CD4-positive, alpha-beta T cell treated with Interleukin-15 for 4 hours (primary cell): ENCODE results near the gene HAUS8.

Experiments
- DNase-seq: peaks from one replicate; pipeline ENCODE4 v3.0.0-alpha.2; 2020; ENCODE audit warnings: low spot score

The HAUS8 gene

DNA sequence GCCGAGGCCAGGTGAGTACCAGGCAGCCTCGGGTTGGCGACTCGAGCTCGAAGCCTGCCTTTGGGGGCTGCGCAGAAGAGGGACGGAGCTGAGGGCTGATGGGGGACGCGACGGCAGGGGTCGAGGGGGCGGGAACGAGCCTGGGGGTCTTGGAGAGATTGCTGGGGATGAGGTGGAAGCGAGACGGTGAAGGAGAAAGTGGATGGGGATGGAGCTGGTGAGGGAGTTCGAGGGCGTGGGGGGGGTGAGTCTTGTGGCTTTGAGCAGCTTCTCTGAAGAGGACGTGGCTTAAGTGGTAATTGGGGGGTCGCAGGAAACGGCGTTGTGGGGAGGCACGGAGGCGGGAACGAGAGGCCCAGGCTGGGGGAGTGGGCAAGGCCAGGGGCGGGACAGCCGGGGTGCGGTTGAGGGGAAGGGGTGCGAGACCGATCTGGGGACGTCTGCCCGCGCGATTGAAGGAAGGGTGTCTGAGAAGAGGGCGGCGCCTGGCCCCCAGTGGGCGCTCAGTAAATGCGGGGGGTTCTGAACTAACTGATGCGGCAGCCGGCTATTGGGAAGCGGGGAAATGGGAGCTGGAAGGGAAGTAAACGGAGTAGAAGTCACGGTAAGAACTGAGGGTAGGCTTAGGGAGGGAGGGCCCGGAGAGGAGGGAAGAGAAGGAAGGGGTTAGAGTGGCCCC is 751 bp upstream of the HAUS8 start:
- DNase-seq = peak; percentile 61

DNA sequence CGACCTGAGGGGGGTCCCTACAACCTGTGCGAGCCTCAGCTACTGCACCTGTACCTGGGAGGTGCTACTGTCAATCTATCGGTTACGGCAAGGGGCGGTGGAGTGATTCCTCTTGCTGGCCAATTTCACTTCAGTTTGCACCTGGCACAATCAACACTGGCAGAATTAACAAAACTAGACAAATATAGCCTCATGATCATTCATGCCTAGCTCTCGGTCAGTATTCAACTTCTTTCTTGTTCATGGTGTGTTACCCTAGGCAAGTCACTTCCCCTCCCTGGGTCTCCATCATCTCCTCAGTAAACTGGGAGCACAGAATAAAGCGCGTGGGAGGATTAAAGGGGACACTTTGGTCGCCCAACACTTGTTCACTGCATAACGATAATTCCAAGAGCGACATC is 618 bp downstream of the HAUS8 start:
- no peak for DNase-seq

DNA sequence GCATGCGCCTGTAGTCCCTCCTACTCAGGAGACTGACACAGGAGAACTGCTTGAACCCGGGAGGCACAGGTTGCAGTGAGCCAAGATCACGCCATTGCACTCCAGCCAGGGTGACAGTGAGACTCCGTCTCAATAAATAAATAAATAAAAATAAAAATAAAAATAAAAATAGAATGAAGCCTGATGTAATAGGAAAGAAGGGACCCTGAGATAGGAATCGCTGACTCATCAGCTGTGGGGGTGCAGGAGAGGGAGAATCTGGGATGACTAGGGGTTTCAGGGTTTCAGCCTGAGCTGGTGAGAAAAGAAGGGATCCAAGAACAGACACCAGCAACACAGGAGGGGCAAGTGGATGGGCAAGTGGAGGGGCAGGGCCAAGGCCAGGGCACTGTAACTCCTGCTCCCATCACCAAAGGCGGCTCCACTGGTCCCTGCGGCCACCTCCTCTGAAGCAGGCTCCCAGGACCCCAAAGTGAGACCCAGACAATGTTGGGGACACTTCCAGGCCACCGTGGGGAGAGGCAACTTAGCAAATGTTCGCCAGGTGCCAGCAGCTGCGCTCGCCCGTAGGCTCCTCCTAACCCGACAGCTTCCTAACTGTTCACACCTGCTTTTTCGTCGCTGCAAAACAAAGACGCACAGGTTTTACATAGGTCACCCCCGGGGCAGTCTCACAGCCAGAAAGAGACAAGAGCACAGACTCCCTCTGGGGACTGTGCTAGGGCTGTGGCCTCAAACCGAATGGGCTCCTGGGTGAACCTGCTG is 1.2 kb downstream of the HAUS8 start:
- DNase-seq = no peak

DNA sequence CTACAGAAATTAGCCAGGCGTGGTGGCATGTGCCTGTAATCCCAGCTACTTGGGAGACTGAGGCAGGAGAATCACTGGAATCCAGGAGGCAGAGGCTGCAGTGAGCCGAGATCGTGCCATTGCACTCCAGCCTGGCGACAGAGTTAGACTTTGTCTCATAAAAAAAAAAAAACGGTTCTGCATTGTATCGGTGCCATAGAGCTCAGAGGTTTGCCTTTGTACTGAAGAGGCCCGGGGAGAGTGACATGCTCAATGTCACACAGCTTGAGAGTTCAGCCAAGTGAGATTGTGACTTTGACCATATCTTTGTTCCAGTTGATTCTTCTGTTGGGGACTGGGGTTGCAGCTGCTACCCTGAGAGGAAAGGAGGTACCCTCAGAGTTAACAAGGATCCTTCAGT is 4.3 kb downstream of the HAUS8 start:
- DNase-seq = no peak

DNA sequence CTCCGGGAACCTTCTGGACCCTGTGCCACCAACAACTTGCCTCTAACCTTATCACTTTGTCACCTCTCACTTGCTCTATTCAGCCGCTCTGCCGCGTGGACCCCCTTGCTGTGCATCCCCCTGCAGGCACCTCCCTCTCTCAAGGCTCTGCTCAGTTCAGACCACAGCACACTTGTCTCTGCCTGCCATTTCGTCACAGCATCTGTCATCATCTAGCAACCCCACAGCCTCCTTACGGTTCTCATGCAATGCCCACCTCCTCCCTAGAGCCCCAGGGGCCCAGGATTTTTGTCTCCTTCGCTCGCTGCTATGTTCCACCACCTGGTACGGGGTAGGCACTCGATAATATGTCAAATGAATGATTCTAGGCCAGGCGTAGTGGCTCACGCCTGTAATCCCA is 4.8 kb downstream of the HAUS8 start:
- no peak for DNase-seq

DNA sequence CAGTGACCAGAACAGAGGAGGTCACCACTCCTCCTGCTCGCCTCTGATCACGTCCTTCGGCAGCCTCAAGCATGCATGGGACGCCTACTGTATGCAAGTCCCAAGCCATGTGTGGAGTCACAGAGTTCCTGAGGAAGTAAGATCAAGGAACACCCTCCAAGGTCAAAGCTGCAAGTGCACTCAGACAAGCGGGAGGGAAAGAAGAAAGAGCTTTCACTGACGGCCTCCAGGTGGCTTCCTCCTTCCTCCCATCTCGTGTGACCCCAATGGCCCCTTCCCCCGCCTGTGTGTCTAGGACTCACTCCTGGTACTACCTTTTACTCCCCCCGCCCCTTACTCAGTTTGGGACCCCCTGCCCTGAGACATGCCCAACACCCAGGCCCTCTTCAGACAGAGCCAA is 6.1 kb downstream of the HAUS8 start:
- DNase-seq = no peak

DNA sequence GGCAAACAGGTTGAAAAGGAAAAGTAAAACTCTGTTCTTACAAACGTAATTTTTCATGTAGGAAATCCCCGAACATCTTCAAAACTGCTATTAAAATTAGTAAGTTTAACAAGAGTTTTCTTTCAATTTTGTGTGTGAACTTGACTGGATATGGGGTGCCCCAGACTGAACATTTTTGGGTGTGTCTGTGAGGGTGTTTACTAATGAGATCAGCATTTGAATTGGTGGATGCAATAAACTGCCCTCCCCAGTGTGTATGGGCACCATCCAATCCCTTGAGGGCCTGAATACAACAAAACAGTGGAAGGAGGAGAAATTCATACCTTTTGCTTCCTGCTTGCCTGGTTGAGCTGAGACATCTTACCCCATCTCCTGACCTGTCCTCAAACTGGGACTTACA is 11.8 kb downstream of the HAUS8 start:
- DNase-seq = no peak

DNA sequence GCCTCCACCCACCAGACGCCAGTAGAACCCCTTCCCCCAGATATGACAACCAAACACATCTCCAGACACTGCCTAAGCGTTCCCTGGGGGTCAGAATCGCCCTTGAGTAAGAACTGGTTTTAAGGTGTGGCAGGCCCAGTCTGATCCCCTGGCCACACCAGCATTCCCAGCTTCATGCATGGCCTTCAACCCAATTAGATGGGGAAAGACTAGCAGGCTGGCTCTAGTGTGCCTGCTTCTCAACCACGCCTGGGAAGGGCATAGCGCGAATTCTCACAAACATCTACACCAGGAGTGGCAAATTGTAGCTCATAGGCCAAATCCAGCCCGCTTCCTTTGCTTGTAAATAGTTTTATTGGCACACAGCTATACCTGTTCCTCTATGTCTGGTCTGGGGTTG is 13.6 kb downstream of the HAUS8 start:
- DNase-seq = no peak

DNA sequence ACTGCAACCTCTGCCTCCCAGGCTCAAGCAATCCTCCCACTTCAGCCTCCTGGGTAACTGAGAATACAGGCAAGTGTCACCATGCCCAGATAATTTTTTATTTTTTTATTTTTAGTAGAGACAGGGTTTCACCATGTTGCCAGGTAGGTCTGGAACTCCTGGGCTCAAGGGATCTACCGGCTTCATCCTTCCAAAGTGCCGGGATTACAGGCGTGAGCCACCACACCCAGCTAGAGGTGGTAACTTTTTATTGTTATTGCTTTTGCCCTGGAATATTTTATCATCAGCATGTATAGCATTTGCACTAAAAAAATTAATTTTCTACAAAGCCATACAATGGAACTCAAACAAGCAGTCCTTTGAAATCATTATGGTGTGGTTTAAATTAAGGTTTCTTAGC is 14.0 kb downstream of the HAUS8 start:
- no peak for DNase-seq

DNA sequence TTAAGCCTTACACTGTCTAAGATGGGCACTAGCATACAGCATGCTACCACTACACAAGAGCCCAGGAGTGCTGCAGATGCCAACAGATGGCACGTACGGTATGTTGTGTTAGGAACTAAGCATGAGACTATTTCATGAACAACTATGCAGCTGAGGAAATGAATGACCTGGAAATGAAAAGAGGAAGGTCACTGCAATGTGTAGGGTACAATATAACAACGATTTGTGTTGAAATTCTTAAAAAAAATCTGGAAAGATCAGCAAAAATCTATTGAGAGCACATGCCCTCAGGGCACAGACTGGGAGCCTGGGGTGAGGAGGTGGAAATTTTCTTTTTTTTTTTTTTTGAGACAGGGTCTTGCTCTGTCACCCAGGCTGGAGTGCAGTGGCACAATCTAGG is 14.4 kb downstream of the HAUS8 start:
- no peak for DNase-seq

DNA sequence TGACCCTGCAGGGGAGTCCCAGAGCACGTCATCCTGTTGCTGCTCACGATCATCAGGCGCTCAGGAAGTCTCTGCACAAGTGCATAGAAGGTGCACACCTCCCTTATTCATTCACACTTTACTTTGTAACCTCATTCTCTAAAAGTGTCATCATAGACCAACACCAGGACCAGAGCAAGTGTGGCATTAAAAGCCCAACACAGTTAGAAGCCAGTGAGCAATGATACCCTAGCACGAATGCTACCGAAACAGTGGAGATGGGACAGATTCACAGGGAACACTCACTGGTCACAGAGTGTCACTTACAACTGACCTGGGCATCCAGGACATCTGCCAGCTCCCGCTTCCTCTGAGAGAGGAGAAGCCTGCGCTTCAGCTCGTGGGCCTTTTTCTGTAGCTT is 17.0 kb downstream of the HAUS8 start:
- no peak for DNase-seq

DNA sequence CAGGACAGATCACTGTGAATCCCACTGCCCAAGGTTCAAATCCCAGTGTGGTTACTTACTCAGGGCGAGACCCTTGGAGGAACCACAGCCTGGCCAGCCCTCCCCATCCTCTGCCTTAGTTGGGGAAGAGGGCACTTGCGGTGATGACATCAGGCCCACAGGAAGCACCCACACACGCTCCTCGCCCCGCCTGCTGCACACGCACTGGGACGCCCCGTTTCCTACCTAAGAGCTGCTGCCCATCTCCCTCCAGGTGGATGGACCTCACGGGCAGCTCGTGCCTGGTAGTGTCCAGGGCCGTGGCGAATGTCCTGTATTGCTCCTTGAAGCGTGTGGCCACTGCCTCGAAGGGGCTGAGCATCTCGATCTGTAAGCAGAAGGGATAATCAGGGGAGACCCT is 19.6 kb downstream of the HAUS8 start:
- no peak for DNase-seq

DNA sequence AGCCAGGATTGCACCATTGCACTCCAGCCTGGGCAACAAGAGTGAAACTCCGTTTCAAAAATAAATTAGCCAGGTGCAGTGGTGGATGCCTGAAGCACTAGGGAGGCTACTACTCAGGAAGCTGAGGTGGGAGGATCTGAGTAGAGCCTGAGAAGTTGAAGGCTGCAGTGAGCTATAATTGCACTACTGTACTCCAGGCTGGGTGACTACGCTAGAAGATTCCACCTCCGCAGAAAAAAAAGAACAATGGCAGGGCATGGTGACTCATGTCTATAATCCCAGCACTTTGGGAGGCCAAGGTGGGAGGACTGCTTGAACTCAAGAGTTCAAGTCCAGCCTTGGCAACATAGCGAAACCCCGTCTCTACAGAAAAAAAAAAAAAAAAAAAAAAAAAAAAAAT is 20.5 kb downstream of the HAUS8 start:
- no peak for DNase-seq

DNA sequence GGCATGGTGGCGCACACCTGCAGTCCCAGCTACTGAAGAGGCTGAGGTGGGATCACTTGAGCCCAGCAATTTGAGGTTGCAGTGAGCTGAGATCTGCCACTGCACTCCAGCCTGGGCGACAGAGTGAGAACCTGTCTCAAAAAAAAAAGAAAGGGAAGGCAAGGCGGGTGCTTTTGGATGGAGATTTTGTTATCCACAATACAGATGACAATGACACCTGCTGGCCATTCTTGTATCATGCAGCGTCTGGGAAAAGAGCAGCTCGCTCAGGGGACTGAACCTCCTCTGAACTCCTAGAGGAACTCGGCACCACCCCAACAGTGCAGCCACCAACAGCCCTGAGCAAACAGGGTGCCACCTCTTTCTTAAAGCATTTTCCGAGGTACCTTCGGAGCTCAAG is 22.8 kb downstream of the HAUS8 start:
- peak; percentile 40 for DNase-seq

DNA sequence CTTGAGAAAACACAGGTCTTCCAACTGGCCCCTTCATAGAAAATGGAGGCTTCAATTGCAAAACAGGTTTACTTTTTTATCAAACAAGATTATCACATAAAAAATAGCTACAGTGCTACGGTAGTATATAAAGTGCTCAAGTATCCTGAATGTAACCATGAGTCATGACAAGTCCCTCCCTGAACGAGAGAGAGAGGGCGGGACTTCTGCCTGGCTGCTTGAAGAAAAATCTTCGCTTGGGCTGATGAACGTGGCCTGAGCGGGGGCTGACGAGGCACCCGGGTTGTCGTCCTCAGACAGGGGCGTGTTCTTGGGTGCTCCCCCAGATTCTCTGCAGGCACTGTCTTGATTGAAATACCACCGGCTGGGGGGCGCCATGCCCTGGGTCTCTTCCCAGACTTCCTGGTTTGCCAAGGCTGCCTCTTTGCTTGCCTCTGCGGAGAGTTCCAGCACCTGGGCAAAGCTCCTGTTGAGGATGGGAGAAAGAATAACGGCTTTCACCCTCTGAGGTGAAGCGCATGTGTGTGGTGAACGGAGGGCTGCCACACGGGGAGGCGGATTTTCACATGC is 25.5 kb downstream of the HAUS8 start:
- DNase-seq = no peak

DNA sequence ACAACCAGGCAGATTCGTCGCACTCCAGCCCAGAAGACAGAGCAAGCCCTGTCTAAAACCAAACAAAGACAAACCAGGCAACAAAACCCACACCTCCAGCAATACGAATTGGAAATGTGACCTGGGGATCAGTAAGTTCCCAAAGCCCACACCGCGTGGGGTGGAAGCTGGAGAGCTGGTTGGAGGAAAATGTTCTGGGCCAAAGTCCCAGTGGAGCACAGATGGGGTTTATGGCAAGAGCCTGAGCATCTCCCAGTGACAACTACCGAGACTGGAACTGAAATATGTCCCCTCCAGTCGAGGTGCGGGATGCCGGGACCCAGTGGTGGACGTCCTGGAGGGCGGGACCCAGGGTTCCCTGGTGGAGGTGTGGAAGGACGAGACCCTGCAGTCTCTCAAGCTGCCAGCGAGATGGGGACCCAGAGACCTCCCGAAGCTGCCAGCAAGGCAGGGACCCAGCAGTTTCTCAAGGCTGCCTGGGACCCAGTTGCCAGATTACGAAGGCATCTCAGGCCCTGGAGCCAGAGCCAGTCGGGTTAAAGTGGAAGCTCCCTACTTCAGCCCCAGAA is 26.3 kb downstream of the HAUS8 start:
- no peak for DNase-seq

DNA sequence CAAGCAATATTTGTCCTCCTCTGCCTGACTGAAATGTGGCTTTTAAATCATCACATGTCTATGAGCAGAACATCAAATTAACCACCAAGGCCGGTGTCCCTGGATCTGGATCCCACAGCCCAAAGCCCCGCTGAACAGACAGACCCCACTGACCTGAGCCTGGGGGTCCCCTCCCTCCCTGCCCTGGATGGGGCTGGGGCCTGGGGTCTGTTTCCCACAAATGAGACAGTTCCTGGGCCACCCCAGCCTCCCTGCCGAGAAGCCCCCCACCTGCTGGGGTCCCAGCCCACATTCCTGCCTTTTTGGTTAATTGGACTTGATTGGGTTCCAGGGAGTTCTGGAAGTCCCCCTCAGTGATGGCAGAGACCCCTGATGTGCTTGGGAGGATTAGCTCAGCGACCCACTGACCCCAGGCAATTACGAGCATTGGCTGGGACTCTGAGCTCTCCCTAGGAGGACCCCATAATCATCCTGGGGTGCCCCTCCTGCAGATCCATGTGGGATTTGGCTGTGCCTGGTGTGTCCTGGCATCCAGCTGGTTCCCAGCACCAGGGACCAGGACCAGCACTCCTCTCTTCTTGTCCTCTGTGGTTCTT is 29.2 kb downstream of the HAUS8 start:
- DNase-seq = no peak

DNA sequence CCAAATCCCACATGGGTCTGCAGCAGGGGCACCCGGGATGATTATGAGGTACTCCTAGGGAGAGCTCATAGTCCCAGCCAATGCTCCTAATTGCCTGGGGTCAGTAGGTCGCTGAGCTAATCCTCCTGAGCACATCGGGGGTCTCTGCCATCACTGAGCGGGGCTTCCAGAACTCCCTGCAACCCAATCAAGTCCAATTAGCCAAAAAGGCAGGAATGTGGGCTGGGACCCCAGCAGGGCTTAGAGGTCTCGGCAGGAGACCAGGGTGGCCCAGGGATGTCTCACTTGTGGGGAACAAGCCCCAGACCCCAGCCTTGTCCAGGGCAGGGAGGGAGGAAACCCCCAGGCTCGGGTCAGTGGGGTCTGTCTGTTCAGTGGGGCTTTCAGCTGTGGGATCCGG is 31.5 kb downstream of the HAUS8 start:
- DNase-seq = no peak

DNA sequence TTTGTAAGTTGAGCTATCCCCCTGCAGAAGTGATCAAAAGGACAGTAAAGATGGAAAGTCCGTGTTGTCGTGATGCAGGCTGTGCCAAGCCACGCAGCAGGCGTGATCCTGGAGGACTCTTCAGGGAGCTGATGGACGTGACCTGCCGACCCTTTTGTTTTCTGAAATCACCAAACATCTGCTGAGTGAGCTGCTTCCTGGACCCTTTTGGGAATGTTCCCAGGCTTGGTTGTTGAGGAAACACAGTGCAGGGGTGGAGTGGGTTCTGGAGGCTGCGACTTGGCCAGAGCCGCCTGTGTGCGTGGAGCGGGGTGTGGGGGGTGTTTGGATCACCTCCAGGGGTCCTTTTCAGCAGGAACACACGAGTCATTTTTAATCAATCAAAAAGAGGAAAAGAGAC is 33.3 kb downstream of the HAUS8 start:
- DNase-seq = no peak

DNA sequence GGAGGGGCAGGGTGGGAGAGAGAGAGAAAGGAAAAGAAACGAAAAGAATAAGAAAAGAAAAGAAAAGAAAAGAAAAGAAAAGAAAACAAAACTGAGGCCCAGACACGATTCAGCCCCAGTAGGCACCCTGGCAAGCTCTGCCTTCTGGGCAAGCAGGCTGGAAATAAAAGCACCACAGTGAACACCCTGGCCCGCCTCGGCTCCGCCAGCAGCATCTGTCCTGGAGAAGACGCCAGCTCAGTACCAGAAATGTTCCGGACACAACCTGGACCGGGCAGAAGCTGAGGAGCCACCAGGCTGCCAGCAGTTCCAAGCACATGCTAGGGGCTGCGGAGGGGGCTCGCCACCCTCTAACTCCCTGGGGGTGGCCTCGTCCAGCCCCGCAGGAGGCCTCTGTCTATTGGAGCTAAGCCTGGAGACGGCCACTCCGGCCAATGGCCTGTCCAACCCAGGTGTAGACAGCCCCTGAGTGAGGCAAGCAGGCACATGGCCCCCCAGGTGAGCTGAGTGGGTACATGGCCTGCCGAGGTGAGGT is 37.2 kb downstream of the HAUS8 start:
- DNase-seq = no peak

DNA sequence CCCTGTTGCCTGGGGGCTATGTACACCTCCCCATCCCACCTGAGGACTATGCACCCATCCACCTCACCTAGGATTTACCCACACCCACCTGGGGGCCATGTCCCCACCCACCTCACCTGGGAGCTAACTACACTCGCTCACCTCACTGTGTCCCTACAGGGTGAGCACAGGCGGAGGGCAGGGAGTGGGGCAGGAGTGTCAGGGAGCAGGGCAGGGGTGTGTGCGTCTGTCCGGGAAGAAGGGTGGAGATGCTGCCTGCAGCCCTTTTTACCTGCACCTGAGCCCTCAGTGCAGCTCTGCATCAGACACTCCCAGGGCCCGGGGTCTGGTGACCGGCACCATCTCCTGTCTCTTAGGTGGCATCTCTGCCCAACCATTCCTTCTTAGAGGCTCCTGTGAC is 38.1 kb downstream of the HAUS8 start:
- DNase-seq = no peak

DNA sequence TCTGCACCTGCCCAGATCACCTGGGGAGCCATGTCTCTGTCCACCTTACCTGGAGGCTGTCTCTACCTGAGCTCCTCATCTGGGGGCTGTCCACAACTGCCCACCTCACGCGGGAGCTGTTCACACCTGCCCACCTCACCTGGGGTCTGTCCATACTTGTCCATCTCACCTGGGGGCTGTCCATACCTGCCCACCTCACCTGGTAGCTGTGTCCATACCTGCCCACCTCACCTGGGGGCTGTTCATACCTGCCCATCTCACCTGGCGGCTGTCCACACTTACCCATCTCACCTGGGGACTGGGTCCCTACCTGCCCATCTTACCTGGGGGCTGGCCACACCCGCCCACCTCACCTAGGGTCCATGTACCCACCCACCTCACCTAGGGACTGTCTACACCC is 38.6 kb downstream of the HAUS8 start:
- no peak for DNase-seq
